Stimulated activated naive B cell treated with anti-CD40 and anti-IgM and Interleukin-4, amounts not matched to agents 10 μg/mL and 1 μg/mL and 100 μg/mL, for 72 hours (primary cell): ENCODE measurements around the gene SLC38A8.

Experiments used
- ATAC-seq, 2 donors: fragments of 150-1000 bp; cut with Tn5 transposase; replicated peaks; 2 replicates each; pipeline ENCODE4 v1.10.0; 2021; ENCODE audit warnings: moderate library complexity in 1 of 2
- DNase-seq: peaks from one replicate; pipeline ENCODE4 v3.0.0; 2021
- H3K27ac Mint-ChIP-seq: one replicate; pipeline ENCODE4 v1.8.0; 2022; ENCODE audit warnings: mild to moderate bottlenecking, mixed read lengths
- H3K27me3 Mint-ChIP-seq, 2 donors: one replicate each; pipeline ENCODE4 v1.8.0; 2022; ENCODE audit warnings: mixed read lengths in 2 of 2
- H3K36me3 Mint-ChIP-seq, 2 donors: one replicate each; pipeline ENCODE4 v1.8.0; 2022; ENCODE audit warnings: mixed read lengths in 2 of 2, mild to moderate bottlenecking in 1 of 2
- H3K4me1 Mint-ChIP-seq, 2 donors: one replicate each; pipeline ENCODE4 v1.8.0; 2022; ENCODE audit warnings: mixed read lengths in 2 of 2, mild to moderate bottlenecking in 1 of 2
- H3K4me3 Mint-ChIP-seq, 2 donors: one replicate each; pipeline ENCODE4 v1.8.0; 2022; ENCODE audit warnings: mild to moderate bottlenecking in 2 of 2, mixed read lengths in 2 of 2, moderate library complexity in 1 of 2
- H3K9me3 Mint-ChIP-seq, 2 donors: one replicate each; pipeline ENCODE4 v1.8.0; 2022; ENCODE audit warnings: mixed read lengths in 2 of 2, mild to moderate bottlenecking in 1 of 2

Gene SLC38A8

GRCh38 chr16:84001726-84002125 lies 40.9 kb downstream of the SLC38A8 start:
- H3K4me3 Mint-ChIP-seq, result no peak overlapping the region
- H3K27me3 Mint-ChIP-seq, result peaks cover 16 to 38% of the 10 kb centered on the region in 2 donors
- DNase-seq (no peak), ATAC-seq (no peak)
- no peaks in the 10 kb centered on the region for H3K9me3 Mint-ChIP-seq
- no peaks in the 10 kb centered on the region for H3K36me3 Mint-ChIP-seq
- H3K27ac Mint-ChIP-seq, result no peak overlapping the region
- no peaks in the 10 kb centered on the region for H3K4me1 Mint-ChIP-seq

DNA sequence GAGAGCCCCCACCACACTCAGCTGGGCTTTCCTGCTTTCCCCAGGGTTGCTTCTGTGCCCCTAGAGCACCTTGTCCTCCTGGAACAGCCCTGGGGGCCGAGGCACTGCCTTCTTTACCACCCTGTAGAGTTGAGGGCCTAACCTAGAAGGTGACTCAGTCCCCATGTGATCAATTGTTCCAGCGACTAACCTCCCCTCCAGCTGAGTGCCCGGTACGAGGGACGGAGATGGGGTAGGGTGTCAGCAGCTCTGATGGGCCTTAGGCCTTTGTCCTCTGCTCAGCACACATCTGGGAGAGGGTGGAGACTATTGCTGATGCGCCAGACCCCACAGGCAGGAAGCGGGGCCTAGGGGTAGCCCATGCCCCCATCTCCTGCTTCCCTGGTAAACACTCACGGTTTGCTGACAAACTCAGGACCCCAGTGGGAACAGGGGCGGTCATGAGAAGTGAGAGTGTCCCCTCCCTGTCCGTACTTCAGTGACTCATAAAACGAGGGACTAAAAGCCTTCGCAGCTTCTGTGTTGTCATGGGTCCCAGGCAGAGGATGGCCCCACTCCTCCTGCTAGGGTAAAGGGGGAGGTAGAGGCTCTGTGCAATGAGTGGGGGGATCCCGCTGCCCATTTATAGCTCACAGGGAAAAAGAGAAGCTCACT lies 41.5 kb downstream of the SLC38A8 start:
- H3K36me3 Mint-ChIP-seq, result no peaks in the 10 kb centered on the region
- peaks cover 22 to 38% of the 10 kb centered on the region in 2 donors for H3K27me3 Mint-ChIP-seq
- no peak for ATAC-seq
- H3K9me3 Mint-ChIP-seq, result no peaks in the 10 kb centered on the region
- DNase-seq, result no peak
- H3K4me1 Mint-ChIP-seq, result peaks cover 0 to 5% of the 10 kb centered on the region in 2 donors
- no peak overlapping the region for H3K27ac Mint-ChIP-seq
- no peak overlapping the region for H3K4me3 Mint-ChIP-seq

- peaks cover 43 to 61% of the 10 kb centered on the region in 2 donors for H3K27me3 Mint-ChIP-seq
- H3K27ac Mint-ChIP-seq, result no peak overlapping the region
- peaks cover 0 to 14% of the 10 kb centered on the region in 2 donors for H3K4me1 Mint-ChIP-seq
- DNase-seq, result no peak
- no peak for ATAC-seq
- no peak overlapping the region for H3K4me3 Mint-ChIP-seq
- H3K36me3 Mint-ChIP-seq, result no peaks in the 10 kb centered on the region
- no peaks in the 10 kb centered on the region for H3K9me3 Mint-ChIP-seq
Observed at GRCh38 chr16:83998091-83998490, 44.5 kb downstream of the SLC38A8 start.

DNA sequence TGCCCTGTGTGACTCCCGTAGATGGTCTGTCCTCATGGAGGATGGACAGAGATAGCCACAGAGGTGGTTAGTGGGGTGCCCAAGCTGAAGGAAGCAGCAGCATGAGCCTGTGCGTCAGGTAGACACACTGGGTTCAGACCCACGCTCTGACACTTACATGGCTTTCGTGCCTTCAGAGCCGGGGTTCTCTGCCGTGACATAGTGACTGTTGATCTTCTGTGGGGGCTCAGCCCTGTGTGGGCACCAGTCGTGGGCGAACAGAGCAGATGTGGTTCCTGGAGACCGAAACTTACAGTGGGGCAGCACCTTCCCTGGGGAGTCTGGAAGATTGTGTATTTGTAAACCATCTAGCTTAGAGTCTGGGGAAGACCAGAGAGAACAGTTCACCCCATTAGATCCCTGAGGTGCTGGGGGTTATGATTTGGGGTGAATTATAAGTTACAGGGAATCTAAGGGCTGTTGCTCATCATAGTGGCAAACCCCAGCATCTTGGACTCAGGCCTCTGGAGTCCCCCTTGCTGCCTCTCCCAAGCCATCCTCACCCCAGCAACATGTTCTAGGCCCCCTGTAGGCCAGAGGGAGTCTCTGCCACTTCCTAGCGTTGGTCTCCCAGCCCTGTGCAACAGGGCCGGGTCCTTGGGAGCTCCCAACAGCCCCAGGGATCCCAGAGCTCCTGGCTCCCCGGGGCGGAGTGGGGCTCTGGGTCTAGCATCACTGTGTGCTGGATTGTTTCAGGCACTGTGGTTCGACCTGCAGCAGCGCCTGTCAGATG lies 45.9 kb downstream of the SLC38A8 start:
- Mint-ChIP-seq H3K36me3 (peaks cover 0 to 3% of the 10 kb centered on the region in 2 donors), H3K4me3 (no peak overlapping the region), H3K27ac (peak overlapping the region; percentile 72), H3K4me1 (peaks cover 0 to 14% of the 10 kb centered on the region in 2 donors), H3K9me3 (peaks cover 0 to 3% of the 10 kb centered on the region in 2 donors), H3K27me3 (peaks cover 46 to 63% of the 10 kb centered on the region in 2 donors)
- ATAC-seq (no peak), DNase-seq (no peak)

DNA sequence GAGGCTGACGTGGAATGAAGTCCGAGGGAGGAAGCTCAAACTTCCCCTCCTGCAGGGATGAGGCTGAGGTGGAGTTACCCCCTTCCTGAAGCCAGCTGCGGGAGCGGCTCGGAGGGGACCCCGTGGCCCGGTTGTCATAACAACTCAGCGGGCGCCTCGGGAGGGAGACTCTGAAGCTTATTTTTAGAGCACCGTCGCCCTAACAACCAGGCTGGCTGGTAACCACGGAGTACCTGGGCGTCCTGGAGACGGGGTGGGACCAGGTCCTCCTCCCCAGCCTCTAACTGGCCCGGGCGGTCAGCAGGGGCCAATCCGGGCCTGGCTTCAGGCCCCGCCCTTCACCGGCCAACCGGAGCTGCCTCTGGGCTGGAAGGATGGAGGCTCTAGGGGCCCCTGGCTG lies 46.8 kb downstream of the SLC38A8 start:
- peaks cover 50 to 65% of the 10 kb centered on the region in 2 donors for H3K27me3 Mint-ChIP-seq
- peaks cover 0 to 14% of the 10 kb centered on the region in 2 donors for H3K4me1 Mint-ChIP-seq
- no peak overlapping the region for H3K27ac Mint-ChIP-seq
- peaks cover 0 to 3% of the 10 kb centered on the region in 2 donors for H3K36me3 Mint-ChIP-seq
- ATAC-seq, result peak; percentile 23 to 71
- H3K9me3 Mint-ChIP-seq, result peaks cover 0 to 3% of the 10 kb centered on the region in 2 donors
- no peak for DNase-seq
- H3K4me3 Mint-ChIP-seq, result no peak overlapping the region

- peaks cover 0 to 3% of the 10 kb centered on the region in 2 donors for H3K9me3 Mint-ChIP-seq
- H3K4me1 Mint-ChIP-seq, result peaks cover 0 to 14% of the 10 kb centered on the region in 2 donors
Observed at GRCh38 chr16:83994703-83995102, 47.9 kb downstream of the SLC38A8 start.

DNA sequence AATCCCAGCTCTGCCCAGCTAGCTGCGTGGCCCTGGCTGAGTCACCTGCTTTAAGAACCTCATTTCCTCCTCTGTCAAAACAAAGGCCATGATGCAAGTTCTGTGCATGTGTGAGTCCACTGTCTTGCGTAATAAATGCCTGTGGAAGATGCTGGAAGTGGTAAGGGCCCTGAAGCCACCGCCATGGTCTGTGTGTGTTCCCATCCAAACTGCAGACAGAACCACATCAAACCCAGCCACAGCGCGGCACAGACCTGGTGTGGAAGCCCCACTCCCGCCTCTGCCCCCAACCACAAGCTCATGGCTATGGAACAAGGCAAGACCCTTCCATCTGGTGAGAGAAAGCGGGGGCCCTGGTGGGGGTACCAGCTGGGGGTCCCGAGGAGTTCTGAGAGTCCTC lies 48.5 kb downstream of the SLC38A8 start:
- no peak overlapping the region for H3K4me3 Mint-ChIP-seq
- H3K27me3 Mint-ChIP-seq, result peaks cover 63 to 80% of the 10 kb centered on the region in 2 donors

More at GRCh38 chr16:83994703-83995102, 47.9 kb downstream of the SLC38A8 start:
- DNase-seq (no peak), ATAC-seq (no peak)
- H3K27me3 Mint-ChIP-seq, result peaks cover 57 to 74% of the 10 kb centered on the region in 2 donors
- no peak overlapping the region for H3K4me3 Mint-ChIP-seq
- no peak overlapping the region for H3K27ac Mint-ChIP-seq
- peaks cover 0 to 3% of the 10 kb centered on the region in 2 donors for H3K36me3 Mint-ChIP-seq

GRCh38 chr16:83992624-83993023 lies 50.0 kb downstream of the SLC38A8 start:
- ATAC-seq (no peak), DNase-seq (no peak)
- H3K4me3 Mint-ChIP-seq, result no peak overlapping the region
- peaks cover 0 to 3% of the 10 kb centered on the region in 2 donors for H3K36me3 Mint-ChIP-seq
- H3K27me3 Mint-ChIP-seq, result peaks cover 64 to 77% of the 10 kb centered on the region in 2 donors
- H3K9me3 Mint-ChIP-seq, result peaks cover 0 to 3% of the 10 kb centered on the region in 2 donors
- no peak overlapping the region for H3K27ac Mint-ChIP-seq
- peaks cover 0 to 14% of the 10 kb centered on the region in 2 donors for H3K4me1 Mint-ChIP-seq

More for the DNA sequence above, 48.5 kb downstream of the SLC38A8 start:
- H3K27ac Mint-ChIP-seq, result no peak overlapping the region
- H3K9me3 Mint-ChIP-seq, result peaks cover 0 to 3% of the 10 kb centered on the region in 2 donors
- ATAC-seq (no peak), DNase-seq (no peak)
- peaks cover 0 to 14% of the 10 kb centered on the region in 2 donors for H3K4me1 Mint-ChIP-seq
- peaks cover 0 to 3% of the 10 kb centered on the region in 2 donors for H3K36me3 Mint-ChIP-seq

GRCh38 chr16:83990492-83990891 lies 52.1 kb downstream of the SLC38A8 start:
- peaks cover 0 to 3% of the 10 kb centered on the region in 2 donors for H3K9me3 Mint-ChIP-seq
- H3K36me3 Mint-ChIP-seq, result peaks cover 0 to 3% of the 10 kb centered on the region in 2 donors
- ATAC-seq, result no peak
- peaks cover 57 to 66% of the 10 kb centered on the region in 2 donors for H3K27me3 Mint-ChIP-seq
- DNase-seq, result no peak
- H3K27ac Mint-ChIP-seq, result no peak overlapping the region
- H3K4me1 Mint-ChIP-seq, result peaks cover 0 to 3% of the 10 kb centered on the region in 2 donors
- no peak overlapping the region for H3K4me3 Mint-ChIP-seq

- DNase-seq (no peak), ATAC-seq (no peak)
- H3K9me3 Mint-ChIP-seq, result peaks cover 0 to 3% of the 10 kb centered on the region in 2 donors
- H3K36me3 Mint-ChIP-seq, result peaks cover 0 to 3% of the 10 kb centered on the region in 2 donors
- H3K27ac Mint-ChIP-seq, result no peak overlapping the region
- no peak overlapping the region for H3K4me3 Mint-ChIP-seq
- no peaks in the 10 kb centered on the region for H3K4me1 Mint-ChIP-seq
- peaks cover 49 to 54% of the 10 kb centered on the region in 2 donors for H3K27me3 Mint-ChIP-seq
Observed at GRCh38 chr16:83989300-83989699, 53.3 kb downstream of the SLC38A8 start.

DNA sequence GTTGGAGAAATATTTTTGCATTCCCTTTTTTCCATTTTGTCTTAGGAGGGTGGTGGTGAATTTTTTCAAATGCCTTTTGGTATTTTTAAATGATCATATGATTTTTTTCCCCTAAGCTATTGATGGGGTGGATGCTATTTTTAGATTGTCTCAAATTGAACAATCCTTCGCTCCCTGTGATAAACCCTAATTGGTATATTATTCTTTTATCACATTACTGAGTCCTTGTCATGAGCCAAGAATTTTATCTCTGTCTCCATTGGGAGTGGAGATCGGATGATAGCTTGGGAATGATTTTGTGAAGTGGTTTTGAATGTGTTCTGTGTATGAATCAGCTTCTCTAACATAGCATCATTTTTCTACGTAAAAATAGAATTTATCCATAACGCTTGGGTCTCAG lies 59.1 kb downstream of the SLC38A8 start:
- Mint-ChIP-seq H3K36me3 (peaks cover 0 to 2% of the 10 kb centered on the region in 2 donors), H3K4me3 (no peak overlapping the region), H3K9me3 (peaks cover 6 to 8% of the 10 kb centered on the region in 2 donors), H3K4me1 (peaks cover 4 to 9% of the 10 kb centered on the region in 2 donors), H3K27me3 (peaks cover 6 to 11% of the 10 kb centered on the region in 2 donors), H3K27ac (no peak overlapping the region)
- ATAC-seq (no peak), DNase-seq (no peak)

- Mint-ChIP-seq H3K9me3 (peaks cover 11 to 14% of the 10 kb centered on the region in 2 donors), H3K36me3 (peaks cover 0 to 2% of the 10 kb centered on the region in 2 donors), H3K27me3 (peaks cover 11 to 25% of the 10 kb centered on the region in 2 donors), H3K4me1 (peaks cover 4 to 10% of the 10 kb centered on the region in 2 donors), H3K27ac (no peak overlapping the region), H3K4me3 (no peak overlapping the region)
- DNase-seq, result no peak
- no peak for ATAC-seq
Observed at GRCh38 chr16:83981799-83982198, 60.8 kb downstream of the SLC38A8 start.

- Mint-ChIP-seq H3K4me3 (no peak overlapping the region), H3K27ac (no peak overlapping the region), H3K36me3 (peaks cover 0 to 2% of the 10 kb centered on the region in 2 donors), H3K27me3 (peaks cover 11 to 29% of the 10 kb centered on the region in 2 donors), H3K9me3 (peaks cover 11 to 14% of the 10 kb centered on the region in 2 donors), H3K4me1 (peaks cover 7 to 15% of the 10 kb centered on the region in 2 donors)
- ATAC-seq (peak; percentile 38 to 39), DNase-seq (no peak)
Observed at GRCh38 chr16:83980794-83981193, 61.8 kb downstream of the SLC38A8 start.

- H3K9me3 Mint-ChIP-seq, result peaks cover 11 to 14% of the 10 kb centered on the region in 2 donors
- peaks cover 7 to 15% of the 10 kb centered on the region in 2 donors for H3K4me1 Mint-ChIP-seq
- no peak for ATAC-seq
- DNase-seq, result no peak
- H3K36me3 Mint-ChIP-seq, result peaks cover 0 to 2% of the 10 kb centered on the region in 2 donors
- H3K27me3 Mint-ChIP-seq, result peaks cover 23 to 43% of the 10 kb centered on the region in 2 donors
- no peak overlapping the region for H3K4me3 Mint-ChIP-seq
- H3K27ac Mint-ChIP-seq, result no peak overlapping the region
Observed at GRCh38 chr16:83979441-83979840, 63.2 kb downstream of the SLC38A8 start.
